ENCODE results near the gene SPTBN5.
"Not testable (repeated sequence)": the region's sequence is repeated elsewhere in the genome, so short reads cannot be mapped to it uniquely, and the experiment has no call there.

Gene SPTBN5

DNA sequence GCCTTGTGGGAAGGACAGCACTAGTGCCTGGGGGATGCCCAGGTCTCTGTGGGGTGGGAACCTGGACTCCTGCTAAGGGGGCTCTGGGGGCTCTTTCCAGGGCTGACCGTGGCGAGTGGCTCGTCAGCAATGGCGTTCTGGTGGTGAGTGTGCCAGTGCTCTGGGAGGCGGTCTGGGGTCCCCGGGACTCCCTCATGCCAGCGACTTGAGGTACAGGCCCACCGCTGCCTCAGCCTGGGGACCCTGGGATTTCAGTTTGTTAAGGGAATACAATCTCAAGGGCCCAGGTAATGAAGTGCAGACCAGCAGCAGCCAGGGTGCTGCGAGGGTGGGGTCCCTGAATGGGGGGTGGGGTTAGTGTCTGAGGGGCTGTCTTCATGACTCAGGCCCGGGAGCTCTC, 52.7 kb downstream of the SPTBN5 start:
- DNase-seq: no peak

DNA sequence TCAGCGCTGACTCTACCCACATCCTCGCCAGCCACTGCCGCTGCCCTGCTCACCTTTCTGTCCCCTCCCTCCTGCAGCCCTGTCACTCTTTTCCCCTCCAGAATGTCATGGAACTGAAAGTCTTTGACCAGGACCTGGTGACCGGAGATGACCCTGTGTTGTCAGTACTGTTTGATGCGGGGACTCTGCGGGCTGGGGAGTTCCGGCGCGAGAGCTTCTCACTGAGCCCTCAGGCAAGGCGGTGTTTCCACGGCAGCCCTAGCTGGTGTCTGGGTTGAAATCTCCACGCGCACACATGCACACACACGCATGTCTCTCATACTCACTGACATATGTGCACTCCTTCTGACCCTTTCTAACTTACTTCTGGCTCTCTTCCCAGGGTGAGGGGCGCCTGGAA, 53.2 kb downstream of the SPTBN5 start:
- DNase-seq: no peak

DNA sequence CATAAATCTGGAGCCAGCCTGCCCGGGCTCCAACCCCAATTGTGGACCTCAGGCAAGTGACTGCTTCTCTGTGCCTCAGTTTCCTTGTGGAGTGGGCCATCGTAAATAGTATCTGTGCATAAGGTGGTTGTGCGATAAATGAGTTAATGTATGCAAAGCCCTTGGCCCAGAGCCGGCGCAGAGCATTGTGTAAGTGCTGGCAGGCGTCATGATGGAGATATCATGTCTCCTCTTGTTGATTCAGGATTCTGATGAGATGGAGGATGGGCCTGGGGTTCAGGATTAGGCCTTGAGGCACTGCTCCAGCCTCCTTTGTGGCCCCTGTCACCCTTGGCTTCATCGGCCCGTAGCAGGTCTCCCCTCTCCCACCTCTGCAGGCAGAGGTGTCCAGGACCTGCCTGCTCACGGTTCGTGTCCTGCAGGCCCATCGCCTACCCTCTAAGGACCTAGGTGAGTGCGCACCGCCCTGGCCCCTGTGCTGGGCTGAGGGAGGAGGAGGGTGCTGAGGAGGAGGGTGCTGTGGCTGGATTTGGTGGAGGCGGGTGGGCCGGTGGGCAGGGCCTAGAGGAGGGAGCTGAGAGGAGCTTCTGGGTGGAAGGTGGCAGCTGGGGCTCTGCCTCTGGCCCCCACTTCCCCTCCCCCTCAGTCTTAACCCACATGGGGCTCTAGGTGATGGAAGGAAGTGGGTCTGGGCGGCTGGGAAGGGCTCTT, 53.9 kb downstream of the SPTBN5 start:
- DNase-seq: no peak

DNA sequence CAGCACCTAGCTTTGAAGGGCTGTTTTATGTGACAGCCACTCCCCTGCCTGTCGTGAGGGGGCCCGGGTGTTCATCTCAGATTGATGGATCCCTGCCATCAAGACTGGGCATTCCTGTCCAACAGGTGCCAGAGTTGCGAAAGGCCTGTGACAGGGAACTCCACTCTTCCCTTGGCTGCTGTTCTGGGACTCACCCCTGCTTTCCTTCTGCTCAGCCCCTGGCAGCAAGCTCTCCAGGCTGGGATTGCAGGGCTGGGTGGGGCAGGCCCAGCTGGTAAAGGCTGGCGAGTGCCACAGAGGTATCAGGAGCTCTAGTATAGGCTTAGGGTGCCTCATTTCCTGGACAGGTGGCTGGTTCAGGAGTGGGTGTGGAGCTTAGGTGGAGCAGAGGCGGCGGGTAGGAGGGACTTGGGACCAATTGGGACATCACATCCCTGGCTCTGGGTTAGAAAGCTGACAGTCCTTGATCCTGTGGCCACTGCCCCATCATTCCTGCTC, 55.4 kb downstream of the SPTBN5 start, which contains the start of gene PLA2G4B:
PLA2G4B (plus strand) TSS at position 448 of the 498 bp plus-strand sequence. CDS start 67 bp downstream, outside the sequence.
- no peak for DNase-seq

DNA sequence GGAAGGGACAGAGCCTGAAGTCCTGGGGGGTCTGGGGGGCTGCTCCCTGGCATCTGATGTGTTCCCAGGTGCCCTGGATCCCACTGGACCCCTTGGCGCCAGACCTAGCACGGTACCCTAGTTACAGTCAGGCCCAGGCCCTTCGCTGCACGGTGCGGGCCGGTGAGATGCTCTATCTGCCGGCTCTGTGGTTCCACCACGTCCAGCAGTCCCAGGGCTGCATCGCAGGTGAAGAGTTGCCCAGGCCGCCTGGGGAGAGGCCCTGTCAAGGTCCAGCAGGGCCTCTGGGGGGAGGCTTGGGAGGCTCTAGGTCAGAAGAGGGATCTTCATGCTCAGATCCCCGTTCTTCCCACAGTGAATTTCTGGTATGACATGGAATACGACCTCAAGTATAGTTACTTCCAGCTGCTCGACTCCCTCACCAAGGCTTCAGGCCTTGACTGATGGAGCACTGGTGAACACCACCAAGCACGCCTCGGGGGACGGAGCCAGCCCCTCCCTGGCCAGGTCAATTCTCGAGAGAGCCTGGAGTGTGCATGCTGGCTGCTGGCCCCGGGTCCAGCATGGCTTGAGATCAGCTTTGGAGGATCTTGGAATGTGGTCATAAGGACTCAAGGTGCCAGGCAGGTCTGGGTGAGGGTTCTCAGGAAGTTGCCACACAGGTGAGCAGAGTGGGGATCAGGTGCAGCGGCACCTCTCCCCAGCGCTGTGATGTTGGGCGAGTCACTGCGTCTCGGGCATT, 57.0 kb downstream of the SPTBN5 start:
- no peak for DNase-seq

DNA sequence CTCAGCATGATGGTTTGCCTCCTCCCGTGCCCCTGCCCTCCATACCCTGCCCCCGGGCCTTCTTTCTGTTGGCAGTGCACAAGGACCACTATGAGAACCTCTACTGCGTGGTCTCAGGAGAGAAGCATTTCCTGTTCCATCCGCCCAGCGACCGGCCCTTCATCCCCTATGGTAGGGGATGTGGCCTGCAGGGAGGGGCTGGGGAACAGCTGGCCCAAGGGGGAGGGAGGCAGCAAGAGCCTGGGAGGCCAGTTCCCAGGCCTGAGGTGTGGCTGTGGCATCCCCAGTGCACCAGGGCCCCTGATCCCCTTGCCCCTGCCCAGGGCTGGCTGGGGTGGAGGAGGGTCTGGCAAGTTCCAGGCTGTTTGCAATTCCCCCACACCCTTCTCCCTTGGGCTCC, 57.8 kb downstream of the SPTBN5 start:
- DNase-seq: no peak

DNA sequence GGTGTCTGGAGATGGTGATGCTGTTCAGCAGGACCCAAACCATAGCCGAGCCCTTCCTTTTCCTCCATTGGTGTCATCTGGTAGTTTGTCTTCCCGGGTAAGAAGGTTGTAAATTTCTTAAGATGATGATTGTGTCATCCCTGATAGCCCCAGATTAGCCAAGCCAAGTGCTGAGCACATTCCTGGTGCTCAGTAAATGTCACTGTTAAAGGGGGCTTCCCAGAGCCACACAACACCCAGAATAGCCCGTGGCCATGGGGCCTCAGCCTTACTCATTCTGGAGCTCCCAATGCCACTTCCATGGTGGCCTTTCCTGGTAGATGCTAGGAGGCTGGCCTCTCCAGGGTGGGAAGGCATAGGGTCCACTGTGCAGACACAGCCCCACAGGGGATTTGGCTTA, 59.8 kb downstream of the SPTBN5 start:
- DNase-seq: no peak

DNA sequence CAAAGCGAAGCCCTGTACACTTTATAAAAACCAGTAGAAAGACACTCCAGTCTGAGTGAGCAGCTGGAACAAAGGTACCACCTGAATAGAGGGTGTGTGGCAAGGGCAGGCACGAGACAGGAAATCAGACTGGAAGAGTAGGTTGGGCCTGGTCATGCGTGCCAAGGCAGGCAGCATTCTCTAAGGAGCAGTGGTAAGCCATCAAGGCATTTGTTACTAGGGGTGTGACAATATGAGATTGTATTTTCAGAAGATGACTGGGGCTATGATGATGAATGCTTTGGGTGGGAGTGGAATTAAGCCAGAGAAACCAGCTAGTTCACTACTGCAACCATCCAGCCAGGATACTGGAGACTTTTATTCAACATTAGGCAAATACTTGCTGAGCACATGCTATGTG, 61.0 kb downstream of the SPTBN5 start:
- no peak for DNase-seq

DNA sequence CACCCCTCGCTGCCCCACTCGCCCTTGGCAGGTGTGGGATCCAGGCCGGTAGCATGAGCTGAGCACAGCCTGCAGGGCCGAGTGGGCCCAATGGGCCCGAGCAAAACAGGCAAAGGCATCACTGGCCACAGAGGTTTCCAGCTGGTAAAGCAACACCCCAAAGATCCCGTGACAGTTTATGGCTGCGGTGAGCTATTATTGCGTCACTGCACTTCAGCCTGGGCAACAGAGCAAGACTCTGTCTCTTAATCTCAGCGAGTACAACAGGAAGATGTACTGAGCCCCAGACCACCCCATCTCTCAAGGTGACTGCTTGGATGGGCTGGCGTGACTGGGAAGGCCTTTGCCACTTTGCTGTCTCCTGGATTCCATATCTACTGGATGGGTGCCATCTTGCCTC, 61.6 kb downstream of the SPTBN5 start:
- no peak for DNase-seq

DNA sequence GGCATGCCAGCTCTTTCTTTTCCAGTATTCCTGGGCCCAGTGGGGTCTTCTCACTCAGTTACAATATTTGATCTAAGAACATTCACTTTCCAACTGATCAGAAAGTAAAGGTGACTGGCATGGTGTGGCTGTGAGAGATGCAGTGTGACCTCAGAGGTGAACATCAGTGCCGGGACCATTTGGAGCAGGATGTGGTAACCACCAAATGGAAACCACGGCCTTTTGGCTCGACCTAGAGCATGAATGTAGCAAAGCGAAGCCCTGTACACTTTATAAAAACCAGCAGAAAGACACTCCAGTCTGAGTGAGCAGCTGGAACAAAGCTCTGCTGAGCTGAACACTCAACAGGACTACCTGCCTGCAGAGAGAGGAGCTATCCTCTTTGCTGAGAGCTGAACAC, 62.6 kb downstream of the SPTBN5 start:
- not testable (repeated sequence) for DNase-seq

DNA sequence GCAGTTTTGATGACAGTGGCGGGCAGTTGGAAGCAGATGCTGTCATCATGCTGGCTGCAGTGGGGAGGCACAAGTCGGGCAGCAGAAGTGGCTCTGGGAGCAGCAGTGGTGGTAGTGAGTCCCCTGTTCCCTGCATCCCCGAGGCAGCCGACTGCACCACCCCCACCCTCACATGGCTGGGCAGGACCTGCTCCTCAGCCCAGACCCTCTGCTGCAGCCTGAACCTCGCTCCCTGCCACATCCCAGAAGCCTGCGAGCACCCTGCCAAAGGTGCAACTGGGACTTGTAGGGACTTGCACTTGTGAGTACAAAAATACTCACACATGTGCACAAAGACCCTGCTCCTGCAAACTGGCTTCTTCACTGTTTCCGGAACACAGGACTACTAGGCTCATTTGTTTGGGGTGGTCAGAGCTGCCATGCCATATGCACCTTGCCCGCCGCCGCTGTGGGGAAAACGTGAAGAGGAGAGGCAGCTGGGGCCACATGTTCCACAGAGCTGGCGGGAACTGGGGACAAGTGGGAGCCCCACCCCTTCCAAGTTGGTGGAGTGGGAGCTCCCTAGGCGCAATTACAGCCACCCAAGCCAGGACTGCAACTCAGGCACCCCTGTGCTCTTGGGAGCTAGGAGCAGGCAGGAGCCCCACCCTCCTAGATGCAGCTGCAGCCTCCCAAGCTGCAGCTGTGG, 63.8 kb downstream of the SPTBN5 start:
- DNase-seq: no peak

DNA sequence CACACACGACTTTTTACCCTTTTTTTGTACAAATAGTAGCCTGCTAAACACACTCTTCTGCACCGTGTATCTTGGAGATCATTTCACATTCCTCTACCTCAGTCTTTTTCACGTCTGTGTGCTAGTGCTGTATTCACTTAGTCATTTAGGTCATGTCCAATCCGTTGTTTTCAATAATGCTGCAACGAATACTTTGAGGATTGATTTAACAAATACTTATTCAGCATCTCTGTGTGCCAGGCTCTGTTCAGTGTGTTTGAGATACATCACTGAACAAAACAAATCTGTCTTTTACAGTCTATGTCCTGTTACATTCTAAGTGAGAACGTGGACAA, 65.1 kb downstream of the SPTBN5 start:
- no peak for DNase-seq

DNA sequence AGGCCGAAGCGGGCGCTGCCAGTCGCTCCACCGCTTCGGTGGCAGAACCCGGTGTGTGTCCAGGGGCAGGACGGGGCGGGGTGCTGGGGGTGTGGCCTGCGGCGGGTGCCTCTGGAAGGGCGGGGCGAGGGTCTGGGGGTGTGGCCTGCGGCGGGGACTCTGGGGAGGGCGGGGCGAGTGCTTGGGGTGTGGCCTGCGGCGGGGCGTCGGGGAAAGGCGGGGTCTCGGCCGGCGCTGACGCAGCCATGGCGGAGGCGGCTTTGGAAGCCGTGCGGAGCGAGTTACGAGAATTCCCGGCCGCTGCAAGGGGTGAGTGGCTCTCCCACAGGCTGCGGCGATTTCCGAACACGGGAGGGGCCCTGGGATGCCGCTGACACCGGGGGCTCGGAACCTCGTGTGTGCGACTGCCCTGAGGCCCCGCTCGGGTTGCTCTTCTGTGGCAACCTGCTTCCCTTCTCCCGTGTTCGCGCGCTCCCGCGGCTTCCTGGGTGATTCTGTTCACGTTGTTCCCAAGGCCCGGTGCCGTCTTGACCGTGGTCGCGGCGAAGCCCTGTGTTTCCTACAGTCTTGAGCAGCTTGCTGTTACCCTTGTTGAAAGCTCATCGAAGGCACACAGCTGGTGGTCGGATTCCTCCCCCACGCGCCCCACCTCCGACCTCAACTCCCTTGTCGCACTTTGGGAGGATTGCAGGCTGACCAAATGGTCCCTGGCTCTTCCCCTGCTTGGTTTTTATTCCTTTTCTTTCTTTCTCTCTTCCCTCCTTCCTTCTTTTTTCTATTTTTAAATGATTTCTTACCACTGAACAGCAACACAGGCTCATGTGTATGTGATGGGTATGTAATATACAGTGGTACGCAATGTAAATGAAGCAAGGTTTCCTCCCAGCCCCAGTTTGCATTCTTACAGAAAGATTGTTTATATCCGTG, 65.7 kb downstream of the SPTBN5 start, which contains the start of gene JMJD7:
JMJD7 (plus strand) TSS at position 213 of the 927 bp plus-strand sequence; CDS start at position 246, 33 bp downstream.
- DNase-seq: peak; percentile 89

DNA sequence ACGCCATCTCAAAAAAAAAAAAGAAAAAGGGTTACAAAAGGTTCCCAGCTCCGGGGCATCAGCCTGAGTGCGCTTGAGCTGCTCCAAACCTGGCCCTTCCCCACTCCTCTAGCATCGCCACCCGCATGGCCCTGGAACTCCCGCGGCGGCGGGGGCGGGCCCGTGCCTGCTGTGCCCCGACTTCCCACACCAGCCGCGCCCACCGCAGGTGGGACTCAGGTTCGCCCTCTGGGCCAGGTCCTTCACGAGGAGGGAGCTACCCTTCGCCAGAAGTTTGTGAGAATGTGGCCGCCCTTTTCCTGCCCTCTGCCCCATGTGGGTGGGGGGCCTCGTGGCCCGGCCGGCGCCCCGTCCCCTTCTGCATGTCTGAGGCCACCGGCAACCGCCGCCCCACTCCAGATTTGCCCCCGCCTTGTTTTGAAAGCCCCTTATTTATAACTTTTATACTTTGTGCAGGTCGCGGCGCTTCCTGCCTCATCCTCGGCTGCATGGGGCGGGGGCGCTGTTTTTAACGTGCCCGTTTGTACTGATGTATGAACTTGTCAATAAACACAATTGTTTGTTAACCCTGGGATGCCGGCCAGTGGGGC, 66.5 kb downstream of the SPTBN5 start:
- no peak for DNase-seq

DNA sequence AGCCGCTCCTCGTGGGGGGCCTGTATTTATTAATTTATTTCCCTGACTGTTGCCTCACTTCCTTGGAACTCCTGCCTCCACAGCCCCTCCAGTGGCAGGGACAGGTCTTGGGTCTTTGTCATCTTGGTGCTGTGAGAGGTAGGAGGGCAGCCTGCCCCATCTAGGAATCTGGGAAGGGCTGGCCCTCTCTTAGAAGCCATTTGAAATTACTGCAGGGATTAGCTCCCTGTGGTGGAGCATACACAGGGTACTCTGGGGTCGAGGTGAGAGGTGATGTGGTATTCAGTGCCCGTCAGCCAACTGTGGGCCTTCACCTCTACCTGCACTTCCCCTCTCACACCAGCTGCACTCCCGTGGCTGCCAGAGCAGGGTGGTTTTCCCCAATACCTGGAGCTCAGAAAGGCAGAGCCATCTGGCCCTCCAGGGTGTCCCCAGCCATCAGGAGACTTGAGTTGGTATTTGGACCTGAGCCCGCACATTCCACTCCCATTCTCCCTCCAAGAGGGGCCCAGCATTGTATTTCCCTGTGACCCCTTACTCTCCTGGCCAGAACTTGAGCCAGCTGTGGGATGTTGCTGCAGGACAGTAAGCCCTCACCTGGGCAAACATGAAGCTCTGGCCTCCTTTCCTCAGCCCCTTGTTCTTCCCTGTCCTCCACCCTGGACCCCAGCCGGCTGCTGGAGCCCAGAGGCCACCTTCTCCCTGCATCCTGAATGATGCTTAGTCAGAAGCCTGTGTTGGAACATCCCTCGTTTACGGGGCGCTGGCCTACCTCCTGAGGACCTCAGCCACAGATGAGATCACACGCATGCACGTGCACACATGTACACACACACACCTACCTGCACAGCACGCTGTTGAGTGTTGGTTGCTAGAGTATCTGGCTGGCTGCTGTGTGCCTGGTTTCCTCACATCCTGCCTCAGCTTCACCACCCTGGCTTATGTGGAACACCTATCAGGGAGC, 68.0 kb downstream of the SPTBN5 start:
- DNase-seq: no peak

DNA sequence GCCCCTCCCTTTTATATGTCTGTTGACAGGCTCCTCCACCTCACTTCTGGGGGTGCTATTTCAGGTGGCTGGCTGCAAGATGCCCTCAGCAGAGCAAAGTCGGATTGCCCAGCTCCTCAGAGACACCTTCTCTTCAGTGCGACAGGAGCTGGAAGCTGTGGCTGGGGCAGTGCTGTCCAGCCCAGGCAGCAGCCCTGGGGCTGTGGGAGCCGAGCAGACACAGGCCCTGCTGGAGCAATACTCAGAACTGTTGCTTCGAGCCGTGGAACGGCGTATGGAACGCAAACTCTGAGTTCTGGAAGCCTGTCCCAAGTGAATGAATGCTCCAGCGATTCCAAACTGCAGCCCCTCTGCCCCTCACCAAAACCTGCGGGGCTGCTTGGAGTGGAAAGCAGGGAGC, 68.7 kb downstream of the SPTBN5 start:
- no peak for DNase-seq

DNA sequence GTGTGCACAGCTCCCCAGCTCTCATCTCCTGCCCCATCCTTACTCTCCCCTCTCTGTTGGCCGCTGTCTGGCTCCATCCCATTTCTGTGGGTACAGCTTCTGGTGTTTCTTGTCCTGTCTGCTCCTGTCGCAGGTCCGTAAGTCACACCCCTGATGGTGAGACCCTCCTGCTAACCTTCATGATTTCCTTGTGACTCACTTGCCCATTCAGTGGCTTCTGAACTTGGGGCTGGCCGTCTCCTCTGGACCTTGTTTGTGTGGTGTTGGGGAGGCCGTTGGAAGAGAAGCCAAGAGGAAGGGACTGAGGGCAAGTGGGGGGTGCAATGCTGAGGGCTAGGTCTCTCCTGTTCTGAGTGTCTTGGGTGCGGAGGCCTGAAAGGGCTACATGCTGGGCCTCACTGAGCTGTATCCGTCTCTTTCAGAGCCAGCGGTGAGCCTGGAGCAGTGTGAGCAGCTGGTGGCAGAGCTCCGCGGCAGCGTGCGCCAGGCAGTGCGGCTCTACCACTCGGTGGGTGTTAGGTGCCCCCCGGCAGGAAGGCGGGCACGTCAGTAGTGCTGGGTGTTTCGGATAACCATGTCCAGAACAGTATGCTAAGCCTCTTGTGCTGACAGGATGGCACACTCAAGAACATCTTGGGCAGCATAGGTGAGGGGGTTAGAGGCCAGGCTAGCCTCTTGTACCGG, 69.6 kb downstream of the SPTBN5 start:
- DNase-seq: no peak

DNA sequence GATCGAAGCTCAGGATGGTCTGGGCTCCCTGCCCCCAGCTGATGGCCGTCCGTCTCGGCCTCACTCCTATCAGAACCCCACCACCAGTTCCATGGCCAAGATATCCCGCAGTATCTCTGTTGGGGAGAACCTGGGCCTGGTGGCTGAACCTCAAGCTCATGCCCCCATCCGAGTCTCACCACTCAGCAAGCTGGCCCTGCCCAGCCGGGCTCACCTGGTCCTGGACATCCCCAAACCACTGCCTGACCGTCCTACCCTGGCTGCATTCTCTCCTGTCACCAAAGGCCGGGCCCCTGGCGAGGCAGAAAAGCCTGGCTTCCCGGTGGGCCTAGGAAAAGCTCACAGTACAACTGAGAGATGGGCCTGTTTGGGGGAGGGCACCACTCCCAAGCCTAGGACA, 70.4 kb downstream of the SPTBN5 start:
- no peak for DNase-seq

DNA sequence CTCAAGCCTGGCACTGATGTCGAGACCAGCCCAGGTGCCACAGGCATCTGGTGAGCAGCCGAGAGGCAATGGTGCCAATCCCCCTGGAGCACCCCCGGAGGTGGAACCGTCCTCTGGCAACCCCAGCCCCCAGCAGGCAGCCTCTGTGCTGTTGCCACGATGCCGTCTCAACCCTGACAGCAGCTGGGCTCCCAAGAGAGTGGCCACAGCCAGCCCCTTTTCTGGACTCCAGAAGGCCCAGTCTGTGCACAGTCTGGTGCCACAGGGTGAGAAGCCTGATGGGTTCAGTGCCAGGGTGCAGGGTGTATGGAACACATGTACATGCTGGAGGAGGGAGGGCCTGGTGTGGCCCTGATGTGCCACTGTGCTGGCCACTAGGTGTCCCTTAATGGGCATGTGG, 70.9 kb downstream of the SPTBN5 start:
- no peak for DNase-seq

DNA sequence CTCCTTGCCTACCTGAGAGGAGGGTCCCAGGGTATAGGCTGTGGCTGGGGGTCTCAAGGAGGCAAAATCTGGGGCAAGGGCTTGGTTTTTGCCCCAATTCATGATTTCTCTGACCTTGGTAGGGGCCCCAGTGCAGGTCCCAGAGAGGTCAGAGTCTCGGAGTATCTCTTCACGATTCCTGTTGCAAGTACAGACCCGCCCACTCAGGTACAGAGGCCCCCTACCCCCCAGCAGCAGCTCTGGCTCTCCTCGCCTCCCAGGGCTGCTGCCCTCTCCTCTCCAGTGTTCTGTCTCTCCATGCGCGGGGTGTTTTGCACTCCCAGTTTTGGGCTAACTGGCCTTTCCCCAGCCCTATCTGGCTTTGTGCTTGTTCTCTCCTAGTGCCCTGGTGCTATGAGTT, 71.4 kb downstream of the SPTBN5 start:
- no peak for DNase-seq
